GM13976 (cell line): ENCODE results near the gene MYRIP.
A peak's percentile ranks its signal among the peaks of the same experiment; 100 is the strongest.

Experiments used
- DNase-seq: peaks from one replicate; pipeline ENCODE4 v3.0.0; 2012; ENCODE audit warnings: low spot score
- CTCF ChIP-seq: IDR thresholded peaks from 2 replicates; pipeline ENCODE4 v1.5.1; 2012; ENCODE audit warnings: borderline replicate concordance, mild to moderate bottlenecking; ENCODE audit not compliant: insufficient read depth; ENCODE audit errors: extremely low read depth, missing control alignments, control extremely low read depth
- in situ Hi-C: fragments of 300-500 bp; cut with MboI; formaldehyde crosslinking; loops from one replicate; pipeline ENCODE4 v1.12.0; 2022; ENCODE audit warnings: low sequenced_read_pairs, mixed read lengths, inconsistent platforms; ENCODE audit not compliant: unreplicated experiment

The MYRIP gene

GRCh38 chr3:39980781-39981180, 171.4 kb downstream of the MYRIP start:
- no peak for TF ChIP-seq CTCF
- no peak for DNase-seq
- in situ Hi-C loops: loop anchor here (25.0 kb wide), 1 partner anchor 268 kb away; no protein-coding TSS in a partner anchor

- in situ Hi-C loops: loop anchor here (25.0 kb wide), 1 partner anchor 269 kb away; no protein-coding TSS in a partner anchor
- no peak for TF ChIP-seq CTCF
Measured at GRCh38 chr3:39981547-39982184, 172.3 kb downstream of the MYRIP start.

GRCh38 chr3:39982665-39983357, 173.4 kb downstream of the MYRIP start:
- no peak for TF ChIP-seq CTCF
- in situ Hi-C loops: loop anchor here (25.0 kb wide), 1 partner anchor 271 kb away; no protein-coding TSS in a partner anchor
- DNase-seq: no peak

More at GRCh38 chr3:39981547-39982184, 172.3 kb downstream of the MYRIP start:
- DNase-seq: no peak

- DNase-seq: no peak
- in situ Hi-C loops: loop anchor here (25.0 kb wide), 1 partner anchor 277 kb away; no protein-coding TSS in a partner anchor
- no peak for TF ChIP-seq CTCF
Measured at GRCh38 chr3:39989746-39990145, 180.3 kb downstream of the MYRIP start.

GRCh38 chr3:39990532-39990931, 181.1 kb downstream of the MYRIP start:
- DNase-seq: peak; percentile 43
- TF ChIP-seq CTCF: peak; percentile 59
- in situ Hi-C loops: loop anchor here (25.0 kb wide), 1 partner anchor 278 kb away; no protein-coding TSS in a partner anchor

- in situ Hi-C loops: no loop called here
- no peak for TF ChIP-seq CTCF
Measured at GRCh38 chr3:40008796-40009195, 199.4 kb downstream of the MYRIP start.

More at GRCh38 chr3:40008796-40009195, 199.4 kb downstream of the MYRIP start:
- no peak for DNase-seq
